Ramos (cell line): ENCODE measurements around the gene NIPSNAP3A.

Experiments
- in situ Hi-C: fragments of 300-500 bp; cut with MboI; formaldehyde crosslinking; loops from one replicate; pipeline ENCODE4 v1.14.3; 2022; ENCODE audit warnings: low sequenced_read_pairs; ENCODE audit not compliant: unreplicated experiment

Gene NIPSNAP3A

DNA sequence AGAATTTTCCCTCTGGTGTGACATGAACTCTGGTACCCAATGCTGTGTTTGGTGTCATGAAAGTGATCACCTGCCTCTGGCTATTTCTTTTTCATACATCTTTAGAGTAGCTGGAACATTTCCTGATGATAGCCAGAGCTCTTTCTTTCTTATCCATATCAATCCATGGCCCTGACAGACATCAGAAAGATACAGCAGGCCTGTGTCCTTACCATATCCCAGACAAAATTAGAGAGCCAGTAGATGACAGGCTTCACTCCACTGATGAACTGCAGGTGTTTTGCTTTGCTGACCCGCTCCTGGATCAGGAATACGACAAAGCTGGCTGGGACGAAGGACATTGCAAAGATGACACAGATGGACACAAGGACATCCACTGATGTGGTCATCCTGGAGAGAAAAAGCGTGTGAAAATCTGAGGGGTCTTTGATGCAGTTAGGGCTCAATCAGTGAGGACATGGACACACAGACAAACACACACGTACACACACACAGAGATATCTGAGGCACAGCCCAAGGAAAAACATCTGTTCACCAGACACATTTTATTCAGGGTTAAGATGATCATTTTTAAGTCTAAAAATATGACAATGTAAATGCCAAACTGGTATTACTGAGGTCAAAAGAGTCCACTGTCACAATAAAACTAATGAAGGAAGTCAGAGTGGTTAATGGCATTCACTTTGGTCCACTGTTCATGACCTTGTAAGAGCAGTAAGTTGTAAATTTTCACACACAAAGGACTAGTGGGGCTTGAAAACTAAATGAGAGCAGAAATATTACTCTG lies 50.9 kb downstream of the NIPSNAP3A start:
- in situ Hi-C loops, result no loop called here

DNA sequence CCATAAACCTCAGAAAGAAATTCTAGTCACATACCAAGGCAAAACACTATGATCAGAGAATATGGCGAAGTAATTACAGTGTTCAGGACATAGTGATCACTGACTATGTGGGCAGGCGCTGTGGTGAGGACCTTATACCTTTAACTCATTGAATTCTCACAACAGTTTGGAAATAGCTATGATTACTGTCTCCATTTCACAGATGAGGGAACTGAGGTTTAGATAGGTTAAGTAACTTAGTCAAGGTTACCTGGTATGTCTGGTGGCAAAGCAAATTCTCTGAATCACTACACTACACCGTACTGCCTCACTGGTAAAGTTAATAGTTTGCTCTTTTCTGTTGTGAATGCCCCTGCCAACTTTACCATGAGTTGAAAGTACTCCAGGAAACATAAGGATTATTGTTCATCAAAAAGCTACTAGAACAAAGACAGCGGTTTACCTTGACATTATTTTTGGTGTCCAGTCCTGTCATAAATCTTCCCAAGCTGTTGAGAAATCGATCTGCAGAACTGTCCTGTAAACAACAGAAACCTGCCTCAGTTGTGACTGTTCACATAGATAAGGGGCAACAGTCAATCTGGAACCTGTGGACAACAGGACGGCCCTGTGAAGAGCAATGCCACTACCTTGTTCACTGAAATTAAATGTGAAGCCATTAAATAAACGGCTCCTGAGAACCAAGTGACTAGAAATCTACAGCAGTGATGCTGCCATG lies 52.7 kb downstream of the NIPSNAP3A start:
- in situ Hi-C loops, result no loop called here

DNA sequence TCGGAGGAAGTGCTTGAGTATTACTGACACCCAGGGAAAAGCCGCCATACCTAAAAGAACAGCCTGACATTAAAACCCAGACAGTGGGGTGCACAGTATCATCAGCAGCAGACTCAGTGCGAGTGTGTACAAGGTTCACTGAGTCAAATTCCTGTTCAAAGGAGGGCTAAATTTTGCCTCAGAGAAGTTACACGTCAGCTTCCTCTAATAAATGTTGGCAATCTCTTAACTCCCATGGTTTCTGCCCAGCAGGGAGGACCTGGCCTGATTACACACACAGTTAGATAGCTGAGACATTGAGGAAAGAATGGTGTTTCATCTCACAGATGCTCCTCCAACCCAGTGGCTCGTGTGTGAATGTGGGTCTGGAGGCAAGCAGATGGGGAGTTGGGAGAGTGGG lies 54.6 kb downstream of the NIPSNAP3A start:
- in situ Hi-C loops, result no loop called here

- in situ Hi-C loops, result no loop called here
Measured at GRCh38 chr9:104802906-104803305, 55.4 kb downstream of the NIPSNAP3A start.

DNA sequence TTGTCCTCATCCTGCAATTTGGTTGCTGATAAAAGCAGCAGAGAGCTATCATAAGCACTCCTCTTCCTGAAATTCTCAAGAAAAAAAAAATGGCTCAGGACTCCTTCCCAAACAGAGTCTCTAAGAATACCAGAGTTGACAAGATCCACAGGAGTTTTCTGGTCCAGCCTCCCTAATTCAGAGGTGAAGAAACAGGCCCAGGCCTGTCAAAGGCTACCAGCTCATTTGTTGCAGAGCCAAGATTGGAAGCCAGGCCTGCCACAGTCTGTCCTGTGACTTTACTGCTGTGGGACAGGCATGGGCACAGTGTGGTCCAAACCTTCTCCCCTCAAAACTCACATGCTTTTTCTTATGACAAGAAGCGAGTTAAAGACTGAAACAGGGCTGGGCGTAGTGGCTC lies 58.0 kb downstream of the NIPSNAP3A start:
- in situ Hi-C loops, result no loop called here

- in situ Hi-C loops, result no loop called here
Measured at GRCh38 chr9:104808035-104808614, 60.6 kb downstream of the NIPSNAP3A start.
